Progenitor cell of endocrine pancreas (in vitro differentiated cells): ENCODE results near the gene TBC1D8. TPM values are rescaled to one million over a fixed set of nuclear protein-coding genes. Genes with fewer than 3 reads are reported as not detected.

ENCODE experiments used
- DNase-seq: peaks from one replicate; pipeline ENCODE4 v3.0.0; 2021; ENCODE audit warnings: low spot score; ENCODE audit not compliant: unreplicated experiment
- H3K27ac Mint-ChIP-seq: 2 replicates; pipeline ENCODE4 v1.8.0; 2021; ENCODE audit warnings: mild to moderate bottlenecking, moderate library complexity, mixed read lengths
- H3K27me3 Mint-ChIP-seq: 2 replicates; pipeline ENCODE4 v1.8.0; 2021; ENCODE audit warnings: mixed read lengths
- H3K36me3 Mint-ChIP-seq: 2 replicates; pipeline ENCODE4 v1.8.0; 2022; ENCODE audit warnings: mixed read lengths; ENCODE audit not compliant: insufficient read depth
- H3K4me1 Mint-ChIP-seq: 2 replicates; pipeline ENCODE4 v1.8.0; 2021; ENCODE audit warnings: low read depth, mixed read lengths
- H3K4me3 Mint-ChIP-seq: 2 replicates; pipeline ENCODE4 v1.8.0; 2021; ENCODE audit warnings: low read depth, mild to moderate bottlenecking, moderate library complexity, mixed read lengths
- H3K9me3 Mint-ChIP-seq: 2 replicates; pipeline ENCODE4 v1.8.0; 2021; ENCODE audit warnings: low read depth, mixed read lengths
- CTCF ChIP-seq: fragments of 200-600 bp; sonication (generic); IDR thresholded peaks from one replicate; pipeline ENCODE4 v1.5.0; 2021; ENCODE audit warnings: antibody characterized with exemption, mild to moderate bottlenecking; ENCODE audit not compliant: unreplicated experiment
- total RNA-seq: library from RNA; stranded (reverse); gene quantifications from 2 replicates; pipeline ENCODE4 v1.2.1, GENCODE V29; 2021

TBC1D8 gene
- total RNA-seq, 1 donor from 2014 or later = 34.8 TPM

GRCh38 chr2:101185656-101186055 is 34.5 kb upstream of the TBC1D8 start:
- Mint-ChIP-seq H3K27me3 (no peaks in the 10 kb centered on the region), H3K9me3 (no peaks in the 10 kb centered on the region), H3K36me3 (peaks cover 3% of the 10 kb centered on the region), H3K27ac (peak overlapping the region; percentile 84), H3K4me3 (no peak overlapping the region), H3K4me1 (peaks cover 28% of the 10 kb centered on the region)
- no peak for TF ChIP-seq CTCF
- DNase-seq = no peak

- H3K9me3 Mint-ChIP-seq = no peaks in the 10 kb centered on the region
- peaks cover 28% of the 10 kb centered on the region for H3K4me1 Mint-ChIP-seq
- peak overlapping the region; percentile 84 for H3K27ac Mint-ChIP-seq
These were observed 33.9 kb upstream of the TBC1D8 start for GRCh38 chr2:101185085-101185484.

GRCh38 chr2:101179982-101180381 is 28.8 kb upstream of the TBC1D8 start:
- Mint-ChIP-seq H3K27ac (no peak overlapping the region), H3K36me3 (no peaks in the 10 kb centered on the region), H3K27me3 (no peaks in the 10 kb centered on the region), H3K4me1 (peaks cover 4% of the 10 kb centered on the region), H3K9me3 (no peaks in the 10 kb centered on the region), H3K4me3 (no peak overlapping the region)
- TF ChIP-seq CTCF = no peak
- no peak for DNase-seq

More at GRCh38 chr2:101185085-101185484, 33.9 kb upstream of the TBC1D8 start:
- H3K36me3 Mint-ChIP-seq = peaks cover 3% of the 10 kb centered on the region
- no peak for DNase-seq
- H3K27me3 Mint-ChIP-seq = no peaks in the 10 kb centered on the region
- H3K4me3 Mint-ChIP-seq = no peak overlapping the region
- TF ChIP-seq CTCF = no peak

- peaks cover 8% of the 10 kb centered on the region for H3K9me3 Mint-ChIP-seq
- peaks cover 3% of the 10 kb centered on the region for H3K4me1 Mint-ChIP-seq
- H3K27ac Mint-ChIP-seq = no peak overlapping the region
- H3K36me3 Mint-ChIP-seq = peaks cover 4% of the 10 kb centered on the region
- no peak overlapping the region for H3K4me3 Mint-ChIP-seq
- no peak for TF ChIP-seq CTCF
- H3K27me3 Mint-ChIP-seq = no peaks in the 10 kb centered on the region
- DNase-seq = no peak
These were observed 25.6 kb upstream of the TBC1D8 start for GRCh38 chr2:101176803-101177202.

- DNase-seq = no peak
- Mint-ChIP-seq H3K4me3 (no peak overlapping the region), H3K9me3 (peaks cover 8% of the 10 kb centered on the region), H3K4me1 (peaks cover 3% of the 10 kb centered on the region), H3K27ac (no peak overlapping the region), H3K36me3 (peaks cover 4% of the 10 kb centered on the region), H3K27me3 (no peaks in the 10 kb centered on the region)
- TF ChIP-seq CTCF = no peak
These were observed 24.8 kb upstream of the TBC1D8 start for GRCh38 chr2:101175991-101176390.
